ENCODE measurements around the gene CDPF1.

Gene CDPF1

DNA sequence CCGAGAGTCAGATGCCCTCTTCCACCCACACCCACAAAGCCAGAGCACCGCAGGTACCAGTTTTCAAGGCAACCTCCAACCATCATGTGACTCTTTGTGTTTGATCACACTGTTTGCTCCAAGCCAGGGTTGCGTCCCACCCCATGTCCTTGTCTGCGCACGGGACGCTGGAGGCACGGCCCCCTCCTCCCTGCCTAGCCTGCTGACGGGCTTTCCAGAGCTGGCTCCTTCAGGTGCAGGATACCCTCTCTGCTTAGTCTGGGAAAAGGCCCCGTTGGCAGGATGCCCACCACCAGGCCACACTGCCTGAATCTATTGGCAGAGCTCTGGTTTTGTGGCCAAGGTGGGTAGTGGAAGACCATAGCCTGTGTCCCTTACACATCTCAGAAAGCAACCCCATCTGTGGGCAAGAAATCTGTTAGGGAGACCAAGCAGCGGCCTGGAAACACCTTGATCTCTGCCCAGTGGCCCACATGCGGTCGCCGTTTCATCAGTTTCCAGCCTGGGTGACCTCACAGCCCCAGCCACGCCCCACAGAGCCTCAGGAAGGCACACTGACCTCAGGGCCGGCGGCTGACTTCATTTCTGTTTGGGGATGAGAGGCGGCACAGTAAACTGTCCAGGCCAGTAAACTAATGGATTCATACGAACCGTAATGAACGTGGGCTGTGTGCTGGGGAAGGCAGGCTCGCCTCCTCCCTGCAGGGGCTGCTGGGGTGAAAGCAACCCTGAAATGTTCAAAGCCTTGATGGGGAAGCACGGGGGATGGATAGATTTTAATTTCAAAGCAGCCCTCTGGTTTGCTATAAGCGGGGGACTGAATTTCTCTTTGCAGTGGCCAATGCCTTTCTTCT lies 25.8 kb downstream of the CDPF1 start:
- H3K36me3 ChIP-seq = peaks cover 12% of the 10 kb centered on the region
- H3K27me3 ChIP-seq (ENCODE audit: insufficient read depth, low read depth, severe bottlenecking) = no peaks in the 10 kb centered on the region
- no peak overlapping the region for H3K4me3 ChIP-seq (ENCODE audit: low read depth, low read length)
- no peak for DNase-seq
- no peak for TF ChIP-seq CTCF (IDR thresholded peaks at IDR 0.05; ENCODE audit: low read depth, low read length)
- no peaks in the 10 kb centered on the region for H3K9me3 ChIP-seq (ENCODE audit: severe bottlenecking)
- no peak overlapping the region for H3K27ac ChIP-seq

DNA sequence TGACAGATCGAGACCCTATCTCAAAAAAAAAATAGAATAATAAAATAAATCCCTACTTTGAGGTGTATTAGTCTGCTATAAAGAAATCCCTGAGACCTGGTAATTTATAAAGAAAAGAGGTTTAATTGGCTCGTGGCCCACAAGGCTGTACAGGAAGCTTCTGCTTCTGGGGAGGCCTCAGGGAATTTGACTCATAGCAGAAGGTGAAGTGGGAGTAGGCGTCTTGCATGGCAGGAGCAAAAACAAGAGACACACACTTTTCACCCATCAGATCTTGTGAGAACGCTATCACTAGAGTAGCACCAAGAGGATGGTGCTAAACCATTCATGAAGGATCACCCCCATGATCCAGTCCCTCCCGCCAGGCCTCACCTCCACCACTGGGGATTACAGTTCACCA lies 29.2 kb downstream of the CDPF1 start:
- H3K27ac ChIP-seq = no peak overlapping the region
- no peaks in the 10 kb centered on the region for H3K27me3 ChIP-seq (ENCODE audit: insufficient read depth, low read depth, severe bottlenecking)
- H3K4me3 ChIP-seq (ENCODE audit: low read depth, low read length) = no peak overlapping the region
- H3K9me3 ChIP-seq (ENCODE audit: severe bottlenecking) = no peaks in the 10 kb centered on the region
- peaks cover 20% of the 10 kb centered on the region for H3K36me3 ChIP-seq
- no peak for DNase-seq
- no peak for TF ChIP-seq CTCF (IDR thresholded peaks at IDR 0.05; ENCODE audit: low read depth, low read length)

DNA sequence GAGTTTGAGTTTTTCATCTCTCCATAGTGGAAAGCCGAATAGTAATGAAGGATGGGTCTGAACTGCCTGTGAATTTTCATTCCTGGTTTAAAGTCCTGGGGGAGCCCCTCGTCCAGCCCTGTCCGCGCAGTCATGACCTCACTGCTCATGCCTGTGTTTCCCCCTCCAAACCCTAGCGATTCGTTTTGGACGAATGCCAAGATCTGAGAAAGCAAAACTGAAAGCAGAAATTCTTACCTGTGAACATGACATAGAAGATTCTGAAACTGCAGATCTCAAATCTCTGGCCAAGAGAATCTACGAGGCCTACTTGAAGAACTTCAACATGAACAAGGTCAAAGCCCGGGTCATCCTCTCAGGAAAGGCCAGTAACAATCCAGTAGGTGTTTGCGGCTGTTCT lies 30.5 kb downstream of the CDPF1 start:
- Histone ChIP-seq H3K27ac (no peak overlapping the region), H3K36me3 (peaks cover 26% of the 10 kb centered on the region)
- no peak for DNase-seq

DNA sequence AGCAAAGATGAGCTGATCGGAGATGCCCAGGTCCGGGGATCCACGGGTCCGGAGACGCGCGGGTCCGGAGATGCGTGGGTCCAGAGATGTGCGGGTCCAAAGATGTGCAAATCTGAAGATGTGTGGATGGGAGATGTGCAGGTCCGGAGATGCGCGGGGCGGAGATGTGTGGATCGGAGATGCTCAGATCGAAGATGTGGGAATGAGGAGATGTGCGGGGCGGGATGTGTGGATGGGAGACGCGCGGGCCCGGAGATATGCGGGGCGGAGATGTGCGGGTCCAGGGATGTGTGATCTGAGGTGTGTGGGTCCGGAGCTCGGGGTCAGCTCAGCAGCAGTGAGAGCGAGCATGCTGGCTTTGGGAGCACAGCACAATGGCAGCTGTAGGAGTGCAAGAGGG lies 35.5 kb downstream of the CDPF1 start:
- TF ChIP-seq CTCF (IDR thresholded peaks at IDR 0.05; ENCODE audit: low read depth, low read length) = no peak

More for the DNA sequence above, 30.5 kb downstream of the CDPF1 start:
- Histone ChIP-seq H3K4me3 (ENCODE audit: low read depth, low read length) (no peak overlapping the region), H3K9me3 (ENCODE audit: severe bottlenecking) (no peaks in the 10 kb centered on the region), H3K27me3 (ENCODE audit: insufficient read depth, low read depth, severe bottlenecking) (no peaks in the 10 kb centered on the region)
- TF ChIP-seq CTCF (IDR thresholded peaks at IDR 0.05; ENCODE audit: low read depth, low read length) = no peak

DNA sequence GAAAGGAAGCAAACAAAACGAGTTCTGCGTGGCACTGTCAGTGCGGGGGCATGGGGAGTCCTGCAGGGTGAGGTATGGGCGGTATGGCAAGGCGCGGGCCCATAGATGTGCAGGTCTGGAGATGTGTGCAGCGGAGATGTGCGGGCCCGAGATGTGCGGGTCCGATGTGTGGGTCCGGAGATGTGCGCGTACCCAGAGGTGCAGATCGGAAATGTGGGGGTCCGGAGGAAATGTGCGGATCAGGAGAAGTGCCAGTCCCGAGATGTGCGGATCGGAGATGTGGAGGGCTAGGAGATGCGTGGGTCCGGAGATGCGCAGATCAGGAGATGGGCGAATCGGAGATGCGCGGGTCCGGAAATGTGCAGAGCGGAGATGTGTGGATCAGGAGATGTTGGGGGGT lies 35.9 kb downstream of the CDPF1 start:
- Histone ChIP-seq H3K36me3 (peaks cover 16% of the 10 kb centered on the region), H3K27ac (no peak overlapping the region), H3K4me3 (ENCODE audit: low read depth, low read length) (no peak overlapping the region), H3K9me3 (ENCODE audit: severe bottlenecking) (no peaks in the 10 kb centered on the region), H3K27me3 (ENCODE audit: insufficient read depth, low read depth, severe bottlenecking) (no peaks in the 10 kb centered on the region)
- TF ChIP-seq CTCF (IDR thresholded peaks at IDR 0.05; ENCODE audit: low read depth, low read length) = no peak
- no peak for DNase-seq

More for the DNA sequence above, 35.5 kb downstream of the CDPF1 start:
- Histone ChIP-seq H3K9me3 (ENCODE audit: severe bottlenecking) (no peaks in the 10 kb centered on the region), H3K27ac (no peak overlapping the region), H3K36me3 (peaks cover 21% of the 10 kb centered on the region), H3K4me3 (ENCODE audit: low read depth, low read length) (no peak overlapping the region), H3K27me3 (ENCODE audit: insufficient read depth, low read depth, severe bottlenecking) (no peaks in the 10 kb centered on the region)
- DNase-seq = no peak

DNA sequence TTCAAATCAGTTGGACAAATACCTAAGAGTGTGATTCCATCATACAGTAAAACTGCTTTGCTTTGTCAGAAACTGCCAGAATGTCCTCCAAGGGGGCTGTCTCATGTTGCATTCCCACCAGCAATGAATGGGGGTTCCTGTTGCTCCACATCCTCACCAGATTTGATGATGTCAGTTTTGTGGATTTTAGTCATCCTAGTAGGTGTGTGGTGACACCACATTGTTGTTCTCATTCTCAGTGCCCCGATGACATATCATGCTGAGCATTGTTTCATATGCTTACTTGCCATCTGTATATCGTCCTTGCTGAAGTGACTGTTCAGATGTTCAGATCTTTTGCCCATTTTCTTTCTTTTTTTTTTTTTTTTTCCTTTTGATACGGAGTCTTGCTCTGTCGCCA lies 37.0 kb downstream of the CDPF1 start:
- Histone ChIP-seq H3K4me3 (ENCODE audit: low read depth, low read length) (no peak overlapping the region), H3K27ac (no peak overlapping the region), H3K36me3 (peaks cover 11% of the 10 kb centered on the region), H3K9me3 (ENCODE audit: severe bottlenecking) (no peaks in the 10 kb centered on the region), H3K27me3 (ENCODE audit: insufficient read depth, low read depth, severe bottlenecking) (no peaks in the 10 kb centered on the region)
- no peak for DNase-seq
- no peak for TF ChIP-seq CTCF (IDR thresholded peaks at IDR 0.05; ENCODE audit: low read depth, low read length)
